Cardiac septum (tissue), 1 donor: ENCODE results near the gene CD34. TPM values are rescaled to one million over a fixed set of nuclear protein-coding genes. Genes with fewer than 3 reads are reported as not detected.
"Not testable (repeated sequence)": the region's sequence is repeated elsewhere in the genome, so short reads cannot be mapped to it uniquely, and the experiment has no call there.

Source experiments
- DNase-seq: peaks from one replicate; pipeline ENCODE4 v3.0.0-alpha.2; 2020; ENCODE audit warnings: low spot score
- intact Hi-C: fragments of 100-400 bp; cut with DNase I; formaldehyde crosslinking; loops from one replicate; pipeline ENCODE4 v1.14.0; 2022
- total RNA-seq: library from RNA; stranded (reverse); fragmentation: NEBNext Ultra II Directional; extraction: Animal tissue kit (Norgen Biotek cat#: 25700); gene quantifications from one replicate; pipeline ENCODE4 v1.2.1, GENCODE V29; 2021
- donor health status: DM: no; HTN: no; CAD: no.

Gene CD34
- total RNA-seq, 1 donor from 2014 or later: 49.9 TPM

DNA sequence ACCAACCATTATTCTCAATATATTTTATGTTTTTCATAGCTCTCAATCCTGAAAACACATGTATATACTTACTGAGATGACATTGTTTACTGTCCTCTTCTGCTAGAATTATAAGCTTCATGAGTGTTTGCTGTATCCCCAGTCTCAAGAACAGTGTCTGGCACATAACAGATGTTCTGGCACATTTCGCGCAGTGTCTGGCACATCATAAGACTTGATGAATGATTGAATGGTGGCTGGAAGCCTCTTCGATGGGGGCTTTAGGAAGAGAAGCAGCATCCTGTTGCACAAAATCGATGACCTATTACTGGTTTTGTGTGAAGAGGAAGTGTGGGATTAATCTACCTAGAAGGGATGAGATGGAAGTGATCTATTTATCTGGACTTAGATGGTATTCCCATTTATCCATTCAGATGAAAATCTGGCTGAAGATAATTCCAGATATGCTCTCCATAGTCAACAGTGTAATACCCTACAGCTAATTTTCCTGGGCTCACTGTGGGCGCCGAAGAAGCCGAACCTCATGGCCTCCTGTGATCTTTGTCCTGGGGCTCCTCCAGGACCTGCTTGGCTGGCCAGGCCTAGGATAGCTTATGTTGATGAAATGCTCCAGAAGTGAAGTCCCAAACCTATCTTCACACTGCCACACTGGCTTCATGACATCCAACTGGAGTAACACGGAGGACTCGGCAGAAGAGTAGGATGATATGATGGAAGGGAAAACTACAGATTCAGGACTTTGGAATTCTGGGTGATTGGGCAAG, 26.5 kb downstream of the CD34 start:
- intact Hi-C loops: loop anchor here (1.0 to 10.0 kb wide), 3 partner anchors 79 to 360 kb away; partner anchors contain the start of gene PLXNA2
- no peak for DNase-seq

- intact Hi-C loops: loop anchor here (10.0 kb wide), 1 partner anchor 361 kb away; the partner anchor contains the start of gene PLXNA2
- DNase-seq: no peak
Measured at GRCh38 chr1:207883660-207884250, 27.2 kb downstream of the CD34 start.

- intact Hi-C loops: loop anchor here (10.0 kb wide), 1 partner anchor 362 kb away; the partner anchor contains the start of gene PLXNA2
- DNase-seq: no peak
Measured at GRCh38 chr1:207883104-207883651, 27.7 kb downstream of the CD34 start.

DNA sequence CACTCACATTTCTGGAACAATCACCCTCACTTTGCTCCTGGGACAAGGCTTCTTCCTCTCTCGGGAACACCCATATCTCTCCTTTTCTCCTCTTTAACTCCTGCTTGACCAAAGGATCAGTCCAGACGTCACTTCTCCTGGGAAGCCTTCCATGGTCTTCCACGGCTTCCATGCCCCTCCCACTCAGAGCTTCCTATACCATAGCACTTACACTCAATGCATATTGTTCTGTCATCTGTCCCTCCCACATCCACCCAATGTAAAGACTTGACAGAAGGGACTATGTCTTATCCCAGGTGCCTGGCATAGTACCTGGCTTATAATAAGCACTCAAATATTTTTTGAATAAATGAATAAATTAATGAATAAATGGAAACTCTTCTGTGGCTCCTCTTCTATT, 28.2 kb downstream of the CD34 start:
- intact Hi-C loops: loop anchor here (10.0 kb wide), 1 partner anchor 362 kb away; the partner anchor contains the start of gene PLXNA2
- no peak for DNase-seq

DNA sequence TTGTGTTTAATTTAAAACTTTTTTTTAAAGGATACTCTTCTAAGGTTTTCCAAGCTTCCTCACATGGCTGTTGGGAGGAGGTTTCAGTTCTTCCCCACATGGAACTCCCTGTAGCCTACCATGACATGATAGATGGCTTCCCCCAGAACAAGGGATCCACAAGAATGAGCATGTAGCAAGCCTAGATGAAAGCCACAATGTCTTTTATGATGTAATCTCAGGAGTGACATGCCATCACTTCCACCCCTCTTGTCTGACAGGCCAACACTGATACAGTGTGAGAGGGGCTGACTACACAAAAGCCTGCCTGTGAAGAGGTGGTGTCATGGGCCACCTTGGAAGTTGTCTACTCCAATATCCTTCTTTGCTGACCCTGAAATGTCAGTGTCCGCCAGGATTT, 32.0 kb downstream of the CD34 start:
- DNase-seq: no peak

GRCh38 chr1:207877914-207878313, 33.0 kb downstream of the CD34 start:
- DNase-seq, intact Hi-C loops: not testable (repeated sequence)

More for the DNA sequence above, 32.0 kb downstream of the CD34 start:
- intact Hi-C loops: no loop called here

DNA sequence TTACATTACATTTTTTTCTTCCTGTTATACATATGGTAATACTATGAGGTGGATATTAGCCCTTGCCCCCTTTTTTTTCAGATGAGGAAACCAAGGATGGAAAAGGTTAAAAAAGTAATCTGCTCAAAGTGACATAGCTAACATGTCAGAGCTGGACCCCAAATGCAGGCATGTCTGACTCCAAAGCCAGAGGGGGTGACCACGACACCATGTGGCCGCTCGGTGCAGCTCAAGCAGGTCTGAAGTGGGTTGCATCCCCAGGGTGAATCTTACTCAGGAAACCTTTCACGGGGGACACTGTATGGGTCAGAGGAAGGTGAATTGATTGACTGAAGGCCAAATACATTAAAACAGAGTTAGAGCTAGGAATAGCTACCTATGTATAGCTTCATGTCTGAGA, 34.8 kb downstream of the CD34 start:
- no peak for DNase-seq
- intact Hi-C loops: no loop called here

- intact Hi-C loops: no loop called here
- DNase-seq: no peak
Measured at GRCh38 chr1:207875532-207875931, 35.4 kb downstream of the CD34 start.

DNA sequence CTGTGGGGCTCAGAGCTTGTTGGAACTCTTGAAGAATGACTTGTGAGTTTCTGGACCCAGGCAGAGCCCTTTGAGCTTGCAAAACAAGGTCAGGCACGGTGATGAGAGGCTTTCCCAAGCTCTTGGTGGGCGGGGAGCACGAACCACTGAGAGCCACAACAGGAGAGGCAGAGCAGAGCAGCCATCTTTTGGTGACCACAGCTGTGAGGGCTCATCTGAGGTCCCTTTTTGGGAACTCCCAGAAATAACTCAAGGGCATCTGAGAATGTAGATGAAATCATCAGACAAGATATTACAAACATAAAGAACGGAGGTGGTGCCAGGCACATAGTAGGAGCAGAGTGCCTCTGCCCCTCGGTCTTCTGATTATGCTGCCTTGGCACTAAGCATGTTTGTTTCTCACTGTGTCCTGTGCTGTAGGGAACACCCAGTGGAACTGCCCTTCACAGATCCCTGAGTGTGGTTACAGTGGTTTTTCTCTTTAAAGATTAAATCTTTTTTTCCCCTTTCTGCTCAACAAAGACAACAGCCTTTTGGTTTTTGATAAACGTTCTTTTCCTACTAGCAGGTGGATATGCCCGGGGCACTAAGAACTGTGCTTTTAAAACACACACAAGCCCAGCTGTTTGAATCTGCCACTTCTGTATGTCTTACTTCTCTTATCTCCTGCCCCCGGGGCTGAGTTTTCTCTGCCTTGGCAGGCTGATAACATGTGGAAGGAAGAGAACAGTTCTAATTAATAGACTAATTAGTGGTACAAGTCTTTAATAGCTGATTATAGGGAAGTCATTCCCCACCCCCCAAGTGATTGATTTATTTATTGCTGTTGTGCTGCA, 37.7 kb downstream of the CD34 start:
- intact Hi-C loops: no loop called here
- DNase-seq: no peak

- intact Hi-C loops: no loop called here
- no peak for DNase-seq
Measured at GRCh38 chr1:207872621-207873020, 38.3 kb downstream of the CD34 start.

DNA sequence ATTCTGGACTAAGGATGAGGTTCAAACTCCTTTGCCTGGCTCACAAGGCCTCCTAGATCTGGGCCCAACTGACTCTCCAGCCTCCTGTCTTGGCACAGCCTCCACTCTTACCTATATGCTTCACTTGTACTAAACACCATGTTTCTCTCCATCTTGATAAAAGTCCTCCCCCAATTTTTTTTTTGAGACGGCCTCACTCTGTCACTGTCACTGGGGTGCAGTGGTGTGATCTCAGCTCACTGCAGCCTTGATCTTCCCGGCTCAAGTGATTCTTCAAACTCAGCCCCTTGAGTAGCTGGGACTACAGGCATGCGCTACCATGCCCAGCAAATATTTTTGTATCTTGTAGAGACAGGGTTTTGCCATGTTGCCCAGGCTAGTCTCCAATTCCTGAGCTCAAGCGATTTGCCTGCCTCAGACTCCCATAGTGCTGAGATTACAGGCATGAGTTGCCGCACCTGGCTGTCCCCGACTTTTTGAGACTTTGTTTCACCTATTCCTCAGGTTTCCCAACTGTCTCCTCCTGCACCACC, 39.7 kb downstream of the CD34 start:
- intact Hi-C loops: no loop called here
- DNase-seq: no peak

DNA sequence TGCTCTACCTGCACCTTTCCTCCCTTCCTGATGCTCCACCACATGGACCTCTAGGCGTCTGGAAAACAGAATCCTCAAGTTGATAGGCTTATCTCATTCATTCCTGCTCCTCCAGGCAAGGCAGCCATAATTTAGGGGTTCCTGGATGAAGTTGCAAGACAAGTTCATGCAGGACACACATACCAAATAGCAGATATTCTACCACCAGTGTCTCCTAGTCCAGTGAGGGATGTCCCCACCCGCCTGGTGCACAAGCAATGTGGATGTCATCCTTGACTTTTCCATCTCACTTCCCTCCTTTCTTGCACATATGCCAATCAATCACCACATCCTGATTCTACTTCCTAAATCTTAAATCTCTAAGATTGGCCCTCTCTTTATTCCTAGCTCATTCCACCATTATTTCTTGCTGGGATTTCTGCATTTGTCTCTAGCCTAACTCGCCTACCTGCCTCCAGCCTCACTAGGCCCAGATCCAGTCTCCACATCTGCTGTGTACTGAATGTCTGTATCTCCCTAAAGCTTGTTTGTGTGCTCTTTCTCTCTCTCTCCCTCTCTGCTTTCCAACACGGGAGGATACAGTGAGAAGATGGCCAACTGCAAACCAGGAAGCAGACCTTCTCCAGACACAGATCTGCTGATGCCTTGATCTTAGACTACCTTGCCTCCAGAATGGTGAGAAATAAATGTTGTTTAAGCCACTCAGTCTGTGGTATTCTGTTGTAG, 40.5 kb downstream of the CD34 start:
- no peak for DNase-seq
- intact Hi-C loops: no loop called here

DNA sequence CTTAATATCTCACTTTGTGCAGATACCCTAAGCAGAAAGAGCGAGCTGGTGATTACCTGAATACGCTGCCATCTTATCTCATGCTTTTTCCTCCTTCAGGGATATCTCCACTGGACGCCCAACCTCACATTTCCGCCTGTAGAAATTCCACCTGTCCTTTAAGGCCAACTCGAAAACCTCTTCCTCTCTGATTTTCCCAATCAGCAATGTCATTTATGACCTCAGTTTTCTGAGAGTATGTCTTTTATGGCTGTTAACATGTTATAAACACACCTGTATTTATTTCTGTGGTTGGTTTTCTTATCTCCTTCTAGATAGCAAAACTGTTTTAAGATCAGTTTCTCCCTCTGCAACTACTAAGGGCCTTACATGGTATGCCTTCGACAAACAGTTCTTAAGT, 41.1 kb downstream of the CD34 start:
- intact Hi-C loops: loop anchor here (1.0 to 10.0 kb wide), 2 partner anchors 42 to 55 kb away; no protein-coding TSS in a partner anchor
- no peak for DNase-seq

GRCh38 chr1:207868774-207869721, 41.9 kb downstream of the CD34 start:
- intact Hi-C loops: loop anchor here (1.0 to 10.0 kb wide), 2 partner anchors 41 to 54 kb away; no protein-coding TSS in a partner anchor
- DNase-seq: peak; percentile 93

- DNase-seq: no peak
Measured at GRCh38 chr1:207868251-207868773, 42.6 kb downstream of the CD34 start.

GRCh38 chr1:207867136-207868109, 43.5 kb downstream of the CD34 start:
- intact Hi-C loops: loop anchor here (2.0 to 10.0 kb wide), 2 partner anchors 19 to 53 kb away; no protein-coding TSS in a partner anchor
- DNase-seq: peak; percentile 83

More at GRCh38 chr1:207868251-207868773, 42.6 kb downstream of the CD34 start:
- intact Hi-C loops: loop anchor here (10.0 kb wide), 1 partner anchor 54 kb away; no protein-coding TSS in a partner anchor
